Stomach (tissue), 4 donors: ENCODE results near the gene TICRR.

Experiments used
- CTCF ChIP-seq, 7 experiments: fragments of 450-650 bp in 4 of 7; fragments of 200-600 bp in 3 of 7; sonication (generic) in 3 of 7; IDR thresholded peaks; one replicate each; pipeline ENCODE4 v1.5.1; 2016 to 2019; ENCODE audit warnings: antibody characterized with exemption in 7 of 7, control low read depth in 2 of 7, mild to moderate bottlenecking in 1 of 7
- POLR2A ChIP-seq, 4 donors: fragments of 450-650 bp; IDR thresholded peaks; one replicate each; pipeline ENCODE4 v1.6.1; 2016; ENCODE audit warnings: antibody characterized with exemption in 4 of 4, control low read depth in 2 of 4, mild to moderate bottlenecking in 1 of 4, moderate library complexity in 1 of 4
- POLR2AphosphoS5 ChIP-seq, 3 donors: sonication (generic); formaldehyde crosslinking; IDR thresholded peaks; one replicate each; pipeline ENCODE4 v1.6.1; 2016; ENCODE audit warnings: antibody characterized with exemption in 3 of 3

- TF ChIP-seq POLR2A (IDR thresholded peaks at IDR 0.05) (no peak), CTCF (IDR thresholded peaks at IDR 0.05) (no peak), POLR2AphosphoS5 (IDR thresholded peaks at IDR 0.05) (no peak)
These were observed 92.9 kb downstream of the TICRR start for GRCh38 chr15:89668171-89668570.
